H1 (cell line): Measurements from ENCODE around the gene NEDD9. TPM values are rescaled to one million over a fixed set of nuclear protein-coding genes. Genes with fewer than 3 reads are reported as not detected.
A peak's percentile ranks its signal among the peaks of the same experiment; 100 is the strongest.

Source experiments
- CTCF ChIA-PET: fragments of 300-600 bp; sonication (Branson Sonifier 250); formaldehyde crosslinking; loops from one replicate; lab custom pipeline; 2021; ENCODE audit not compliant: partially characterized antibody; lab: Charles Lee
- POLR2A ChIA-PET: fragments of 300-600 bp; sonication (Branson Sonifier 250); formaldehyde crosslinking; loops from one replicate; lab custom pipeline; 2021; ENCODE audit warnings: inconsistent platforms; ENCODE audit not compliant: partially characterized antibody; lab: Charles Lee
- DNase-seq, 2 experiments: peaks; one replicate each; pipeline versions ENCODE4 v3.0.0 to v3.0.0-alpha.2; 2010 to 2022; ENCODE audit warnings: low spot score in 2 of 2, low read depth in 1 of 2, mixed read lengths in 1 of 2
- FAIRE-seq: peaks from 2 replicates; lab custom pipeline; 2011; peaks lifted over from hg19 to GRCh38; lab: Jason Lieb, UNC
- H2AFZ ChIP-seq: 2 replicates; pipeline ENCODE4 v1.8.1; 2012; ENCODE audit warnings: low read length, inconsistent platforms
- H2AK5ac ChIP-seq: 2 replicates; pipeline ENCODE4 v1.6.1; 2013; ENCODE audit warnings: low read depth, low read length
- H2BK120ac ChIP-seq: replicated peaks from 2 replicates; pipeline ENCODE3; 2013; ENCODE audit warnings: low read depth, low read length, inconsistent platforms
- H2BK12ac ChIP-seq: 2 replicates; pipeline ENCODE4 v1.6.1; 2013; ENCODE audit warnings: low read depth, low read length
- H2BK15ac ChIP-seq: 2 replicates; pipeline ENCODE4 v1.6.1; 2013; ENCODE audit warnings: low read length
- H2BK20ac ChIP-seq: 2 replicates; pipeline ENCODE4 v1.6.1; 2013; ENCODE audit warnings: low read length
- H2BK5ac ChIP-seq: 2 replicates; pipeline ENCODE4 v1.6.1; 2013; ENCODE audit warnings: low read depth, low read length
- H3K14ac ChIP-seq: 2 replicates; pipeline ENCODE4 v1.6.1; 2013; ENCODE audit warnings: inconsistent platforms; ENCODE audit not compliant: insufficient read length
- H3K18ac ChIP-seq: 2 replicates; pipeline ENCODE4 v1.6.1; 2013; ENCODE audit warnings: low read length; ENCODE audit errors: extremely low read depth
- H3K23ac ChIP-seq: 2 replicates; pipeline ENCODE4 v1.6.1; 2013; ENCODE audit warnings: inconsistent platforms; ENCODE audit not compliant: insufficient read length
- H3K23me2 ChIP-seq: 2 replicates; pipeline ENCODE4 v1.6.1; 2013; ENCODE audit warnings: low read depth, low read length
- H3K27ac ChIP-seq: 2 replicates; pipeline ENCODE4 v1.6.1; 2011; ENCODE audit warnings: low read depth, low read length, inconsistent platforms
- H3K27me3 ChIP-seq, 4 experiments: replicated peaks in 1 of 4; 1 replicate in 1 of 4; 2 replicates in 3 of 4; pipeline versions ENCODE4 v1.6.1 to v1.8.1; 2011 to 2013; ENCODE audit warnings: low read length in 3 of 4, mild to moderate bottlenecking in 3 of 4, inconsistent platforms in 2 of 4, mixed read lengths in 2 of 4, moderate library complexity in 1 of 4; ENCODE audit not compliant: control insufficient read depth in 3 of 4, insufficient read depth in 3 of 4; ENCODE audit errors: extremely low read depth in 1 of 4
- H3K36me3 ChIP-seq, 4 experiments: 2 replicates each; pipeline versions ENCODE4 v1.6.1 to v1.8.1; 2011 to 2013; ENCODE audit warnings: mild to moderate bottlenecking in 4 of 4, low read length in 3 of 4, moderate library complexity in 2 of 4, control low read depth in 1 of 4, inconsistent platforms in 1 of 4; ENCODE audit not compliant: insufficient read depth in 4 of 4, control insufficient read depth in 2 of 4
- H3K4ac ChIP-seq: replicated peaks from 2 replicates; pipeline ENCODE3; 2013; ENCODE audit warnings: low read length, low read depth, mixed read lengths, inconsistent platforms; ENCODE audit not compliant: insufficient read length
- H3K4me1 ChIP-seq, 4 experiments: replicated peaks in 1 of 4; 1 replicate in 1 of 4; 2 replicates in 3 of 4; pipeline versions ENCODE4 v1.6.1 to v1.8.1; 2011 to 2013; ENCODE audit warnings: low read length in 3 of 4, inconsistent platforms in 2 of 4, mixed read lengths in 1 of 4; ENCODE audit not compliant: insufficient read depth in 4 of 4, control insufficient read depth in 3 of 4
- H3K4me2 ChIP-seq, 2 experiments: 2 replicates each; pipeline versions ENCODE4 v1.6.1 to v1.8.1; 2011 to 2013; ENCODE audit warnings: low read depth in 2 of 2, low read length in 2 of 2, control low read depth in 1 of 2, inconsistent platforms in 1 of 2, mild to moderate bottlenecking in 1 of 2; ENCODE audit not compliant: insufficient read depth in 1 of 2
- H3K4me3 ChIP-seq, 4 experiments: fragments of 200-600, 300-600 bp in 1 of 4; sonication (generic), shearing (Covaris generic), sonication (Bioruptor Twin) in 1 of 4; 2 replicates each; pipeline versions ENCODE4 v1.5.1 to v1.8.1; 2011 to 2016; ENCODE audit warnings: low read length in 4 of 4, low read depth in 3 of 4, control low read depth in 2 of 4, inconsistent platforms in 2 of 4, mild to moderate bottlenecking in 2 of 4, mixed read lengths in 1 of 4, moderate library complexity in 1 of 4; ENCODE audit not compliant: insufficient read depth in 2 of 4; ENCODE audit errors: extremely low read depth in 1 of 4
- H3K56ac ChIP-seq: replicated peaks from 2 replicates; pipeline ENCODE3; 2013; ENCODE audit warnings: low read depth, mild to moderate bottlenecking, mixed read lengths, low read length, inconsistent platforms; ENCODE audit not compliant: insufficient read length
- H3K79me1 ChIP-seq: 2 replicates; pipeline ENCODE4 v1.6.1; 2013; ENCODE audit warnings: low read depth, low read length, control low read depth
- H3K79me2 ChIP-seq, 2 experiments: 2 replicates each; pipeline versions ENCODE4 v1.6.1 to v1.8.1; 2012 to 2013; ENCODE audit warnings: low read length in 2 of 2, mild to moderate bottlenecking in 2 of 2, inconsistent platforms in 1 of 2; ENCODE audit not compliant: insufficient read depth in 2 of 2, control insufficient read depth in 1 of 2
- H3K9ac ChIP-seq, 4 experiments: replicated peaks in 1 of 4; 1 replicate in 1 of 4; 2 replicates in 3 of 4; pipeline versions ENCODE4 v1.6.1 to v1.8.1; 2011 to 2013; ENCODE audit warnings: low read depth in 3 of 4, low read length in 3 of 4, control low read depth in 2 of 4, mild to moderate bottlenecking in 2 of 4, moderate library complexity in 2 of 4, inconsistent platforms in 1 of 4; ENCODE audit errors: extremely low read depth in 1 of 4
- H3K9me3 ChIP-seq, 2 experiments: 2 replicates each; pipeline versions ENCODE4 v1.6.1 to v1.8.1; 2012 to 2013; ENCODE audit warnings: mild to moderate bottlenecking in 2 of 2, moderate library complexity in 2 of 2, control low read depth in 1 of 2, inconsistent platforms in 1 of 2, low read depth in 1 of 2, low read length in 1 of 2, mixed read lengths in 1 of 2; ENCODE audit not compliant: insufficient read depth in 2 of 2
- H4K20me1 ChIP-seq, 2 experiments: replicated peaks in 1 of 2; 2 replicates each; pipeline versions ENCODE3 to v1.8.1; 2011 to 2013; ENCODE audit warnings: inconsistent platforms in 2 of 2, low read length in 2 of 2, mild to moderate bottlenecking in 1 of 2; ENCODE audit not compliant: insufficient read depth in 2 of 2, control insufficient read depth in 1 of 2
- H4K5ac ChIP-seq: 2 replicates; pipeline ENCODE4 v1.6.1; 2013; ENCODE audit warnings: low read length, low read depth, mixed read lengths, inconsistent platforms; ENCODE audit not compliant: insufficient read length
- H4K8ac ChIP-seq: 2 replicates; pipeline ENCODE4 v1.8.0; 2013; ENCODE audit warnings: mild to moderate bottlenecking, moderate library complexity, low read length, inconsistent platforms; ENCODE audit not compliant: insufficient read depth; ENCODE audit errors: extremely low read depth
- H4K91ac ChIP-seq: replicated peaks from 2 replicates; pipeline ENCODE3; 2013; ENCODE audit warnings: low read length, mixed read lengths, inconsistent platforms; ENCODE audit not compliant: insufficient read length
- HDAC6 ChIP-seq: IDR thresholded peaks from one replicate; pipeline ENCODE4 v1.7.1; 2012; ENCODE audit warnings: low read depth, mild to moderate bottlenecking, inconsistent platforms, low read length, moderate library complexity
- MAX ChIP-seq: IDR thresholded peaks from 2 replicates; pipeline ENCODE4 v1.6.1; 2012; ENCODE audit warnings: inconsistent platforms
- USF2 ChIP-seq: IDR thresholded peaks from 2 replicates; pipeline ENCODE4 v1.6.1; 2011; ENCODE audit warnings: low read length, improper control_type of control experiment
- WGBS, 2 experiments: shearing (Covaris generic) in 1 of 2; methylation state at CpG; one replicate each; pipeline versions ENCODE4 v1.1.6 to v1.1.7; 2013 to 2015; ENCODE audit warnings: low lambda C conversion rate in 2 of 2, mixed read lengths in 2 of 2, inconsistent platforms in 1 of 2, low coverage in 1 of 2, missing lambda C conversion rate in 1 of 2; ENCODE audit not compliant: insufficient replicate concordance in 2 of 2, insufficient coverage in 1 of 2, insufficient read length in 1 of 2; ENCODE audit errors: extremely low coverage in 1 of 2, missing lambda C conversion rate in 1 of 2; 5-methylcytosine and 5-hydroxymethylcytosine counted together
- polyA plus RNA-seq, 7 experiments: library from polyadenylated mRNA; depleted of rRNA in 3 of 7; stranded (reverse) in 5 of 7; unstranded in 2 of 7; fragments of >200 nt in 5 of 7; fragments of 200-250 nt in 2 of 7; gene quantifications; 1 replicate in 5 of 7; 2 replicates in 1 of 7; 4 replicates in 1 of 7; pipeline versions ENCODE4 v1.2.1 to v1.2.3, GENCODE V29; 2011 to 2013; ENCODE audit warnings: missing spikeins in 2 of 7, mixed read lengths in 2 of 7
- total RNA-seq: library from RNA; stranded (reverse); fragmentation: NEBNext Ultra II Directional; extraction: Animal tissue kit (Norgen Biotek cat#: 25700); gene quantifications from 2 replicates; pipeline ENCODE4 v1.2.1, GENCODE V29; 2021

The NEDD9 gene
- total and polyA plus RNA-seq, 2 of the 8 experiments (the other 6 are each of a cell fraction or from before 2014, with no cell fraction given): 3.6 to 12.0 TPM

- ChIA-PET POLR2A (no interaction called here), CTCF (interaction anchor here (2.8 kb wide), 1 partner anchor 31 kb away, joined by 9 read pairs; no protein-coding TSS in a partner anchor)
- H2BK20ac ChIP-seq: no peak overlapping the region
- H2BK12ac ChIP-seq: peak overlapping the region; percentile 71; the same call in 1 of the 2 replicates
- no peak for FAIRE-seq
- no peak overlapping the region for H2BK15ac ChIP-seq
- no peak overlapping the region for H3K9ac ChIP-seq
- no peak overlapping the region for H2AK5ac ChIP-seq
- no peaks in the 10 kb centered on the region for H3K79me1 ChIP-seq
- no peaks in the 10 kb centered on the region for H3K9me3 ChIP-seq
- H3K27ac ChIP-seq: no peak overlapping the region
- H2AFZ ChIP-seq: no peak overlapping the region
- H2BK5ac ChIP-seq: no peak overlapping the region
- no peak overlapping the region for H3K4ac ChIP-seq
- no peaks in the 10 kb centered on the region; a peak in 1 of 7 replicates for H3K27me3 ChIP-seq
- DNase-seq: no peak
- no peak overlapping the region for H3K18ac ChIP-seq
- no peak overlapping the region for H3K4me3 ChIP-seq
- H3K56ac ChIP-seq: no peak overlapping the region
- no peaks in the 10 kb centered on the region for H3K79me2 ChIP-seq
- H3K36me3 ChIP-seq: 0 out of 8 replicates have a peak, but pooled peaks cover 0 to 3% (median 0%) of the 10 kb centered on the region in 4 experiments
- no peak overlapping the region for H4K5ac ChIP-seq
- no peak overlapping the region for H3K14ac ChIP-seq
- 82% methylated on average over 2 of the region's 2 CpGs; no CpG with 5 or more reads in 1 of the 2 experiments for WGBS, 2 experiments
- H3K4me1 ChIP-seq: peaks cover 0 to 23% (median 9%) of the 10 kb centered on the region in 4 experiments
- H3K23me2 ChIP-seq: no peaks in the 10 kb centered on the region
- H3K23ac ChIP-seq: no peak overlapping the region
- TF ChIP-seq MAX (no peak), HDAC6 (no peak), USF2 (no peak)
- H4K20me1 ChIP-seq: no peaks in the 10 kb centered on the region
- H2BK120ac ChIP-seq: no peak overlapping the region
- H4K91ac ChIP-seq: no peak overlapping the region
- no peak overlapping the region for H4K8ac ChIP-seq
- H3K4me2 ChIP-seq: no peak overlapping the region
These were observed 21.2 kb downstream of the NEDD9 start for GRCh38 chr6:11211254-11211653.
